Measurements from ENCODE around the gene GJC1.

GRCh38 chr17:44854192-44854591 lies 24.1 kb upstream of the GJC1 start:
- no peak for TF ChIP-seq POLR2AphosphoS5 (IDR thresholded peaks at IDR 0.05; ENCODE audit: low read depth, low read length)
- TF ChIP-seq REST (IDR thresholded peaks at IDR 0.05; ENCODE audit: insufficient read depth in 1 of 2, low read depth in 2 of 2, low read length in 2 of 2), result no peak
- TF ChIP-seq SIN3A (IDR thresholded peaks at IDR 0.05; ENCODE audit: borderline replicate concordance, insufficient read depth, low read length), result no peak
